HT-29 (cell line): ENCODE measurements around the gene EIF1AD. TPM values are rescaled to one million over a fixed set of nuclear protein-coding genes. Genes with fewer than 3 reads are reported as not detected.
"Not testable (repeated sequence)": the region's sequence is repeated elsewhere in the genome, so short reads cannot be mapped to it uniquely, and the experiment has no call there.

Experiments
- DNase-seq: peaks from one replicate; pipeline ENCODE4 v3.0.0-alpha.2; 2015; ENCODE audit warnings: low spot score
- total RNA-seq: library from RNA; depleted of rRNA; stranded (reverse); fragments of >200 nt; shearing (Covaris generic); gene quantifications from 2 replicates; pipeline ENCODE4 v1.2.3, GENCODE V29; 2014

Gene EIF1AD
- total RNA-seq, 1 experiment from 2014 or later = 36.9 TPM

DNA sequence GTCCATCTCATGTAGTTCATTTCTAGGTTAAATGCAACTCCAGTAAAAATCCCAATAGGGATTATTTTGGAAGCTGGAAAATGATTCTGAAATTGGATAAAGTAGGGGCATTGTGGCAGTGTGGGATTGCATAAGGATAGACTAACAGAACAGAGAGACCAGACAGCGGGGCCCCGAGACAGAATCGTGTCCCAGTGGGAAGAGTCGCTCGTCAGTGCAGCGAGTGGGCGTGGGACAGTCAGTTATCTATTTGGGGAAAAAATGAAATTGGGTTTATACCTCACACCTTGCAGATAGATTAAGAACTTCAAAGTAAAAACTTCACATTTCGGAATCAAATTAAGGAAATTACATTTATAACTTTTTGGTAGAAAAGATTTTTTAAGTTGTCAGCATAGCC, 29.8 kb downstream of the EIF1AD start:
- no peak for DNase-seq

DNA sequence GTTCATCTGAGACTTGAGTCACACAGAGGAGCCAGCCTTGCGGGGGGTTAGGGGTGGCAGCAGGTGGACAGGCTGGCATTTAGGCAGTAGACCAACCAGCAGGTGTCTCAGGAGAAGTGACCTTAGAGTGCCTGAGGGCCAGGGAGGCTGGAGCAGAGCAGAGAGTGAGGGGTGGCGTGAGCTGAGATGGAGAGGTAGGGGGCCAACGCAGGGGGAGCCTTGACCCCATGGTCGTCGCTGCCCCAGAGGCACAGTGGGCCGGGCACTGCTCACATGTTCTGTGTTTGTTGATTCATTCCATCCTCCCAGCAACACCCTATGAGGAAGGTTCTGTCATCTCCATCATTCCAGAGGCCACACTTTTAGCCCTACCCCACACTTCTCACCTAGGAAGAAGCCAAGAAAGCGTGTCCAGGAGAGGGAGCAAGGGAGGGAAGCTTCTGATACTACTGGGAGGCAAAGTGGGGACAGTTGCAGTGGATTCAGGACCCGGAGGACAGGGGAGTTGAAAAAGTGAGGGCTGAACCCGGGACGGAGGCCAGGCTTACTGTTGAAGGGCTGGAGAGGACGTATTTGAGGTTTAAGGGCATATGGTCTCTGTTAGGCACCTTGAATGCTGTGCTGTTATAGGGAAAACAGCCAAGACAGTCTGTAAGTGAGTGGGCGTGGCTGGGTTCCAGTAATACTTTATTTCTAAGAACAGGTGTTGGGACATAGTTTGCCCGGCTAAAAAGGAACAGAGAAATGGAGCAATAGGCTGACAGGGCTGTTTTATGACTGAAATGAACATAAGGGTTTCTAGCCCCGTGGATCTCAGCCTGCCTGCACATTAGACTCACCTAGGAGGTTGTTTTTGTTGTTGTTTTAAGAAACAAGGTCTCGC, 33.1 kb downstream of the EIF1AD start:
- DNase-seq = no peak

DNA sequence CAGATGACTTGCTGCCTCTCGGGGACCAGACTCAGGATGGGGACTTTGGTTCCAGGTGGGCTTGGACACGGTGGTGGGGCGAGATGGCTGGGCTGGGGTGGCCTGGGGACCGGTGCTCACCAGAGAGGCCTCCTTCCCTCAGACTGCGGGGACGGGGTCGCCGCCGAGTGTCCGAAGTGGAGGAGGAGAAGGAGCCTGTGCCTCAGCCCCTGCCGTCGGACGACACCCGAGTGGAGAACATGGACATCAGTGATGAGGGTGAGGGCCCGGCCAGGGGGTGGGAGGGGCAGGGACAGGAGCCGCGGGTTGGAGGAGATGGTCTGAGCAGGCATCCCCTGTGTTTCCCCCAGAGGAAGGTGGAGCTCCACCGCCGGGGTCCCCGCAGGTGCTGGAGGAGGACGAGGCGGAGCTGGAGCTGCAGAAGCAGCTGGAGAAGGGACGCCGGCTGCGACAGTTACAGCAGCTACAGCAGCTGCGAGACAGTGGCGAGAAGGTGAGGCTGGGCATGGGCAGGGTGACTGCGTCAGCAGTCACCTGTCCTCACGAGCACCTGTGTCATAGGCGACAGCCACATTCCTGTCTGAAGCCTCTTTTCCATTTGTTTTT, 34.5 kb downstream of the EIF1AD start:
- DNase-seq = no peak

DNA sequence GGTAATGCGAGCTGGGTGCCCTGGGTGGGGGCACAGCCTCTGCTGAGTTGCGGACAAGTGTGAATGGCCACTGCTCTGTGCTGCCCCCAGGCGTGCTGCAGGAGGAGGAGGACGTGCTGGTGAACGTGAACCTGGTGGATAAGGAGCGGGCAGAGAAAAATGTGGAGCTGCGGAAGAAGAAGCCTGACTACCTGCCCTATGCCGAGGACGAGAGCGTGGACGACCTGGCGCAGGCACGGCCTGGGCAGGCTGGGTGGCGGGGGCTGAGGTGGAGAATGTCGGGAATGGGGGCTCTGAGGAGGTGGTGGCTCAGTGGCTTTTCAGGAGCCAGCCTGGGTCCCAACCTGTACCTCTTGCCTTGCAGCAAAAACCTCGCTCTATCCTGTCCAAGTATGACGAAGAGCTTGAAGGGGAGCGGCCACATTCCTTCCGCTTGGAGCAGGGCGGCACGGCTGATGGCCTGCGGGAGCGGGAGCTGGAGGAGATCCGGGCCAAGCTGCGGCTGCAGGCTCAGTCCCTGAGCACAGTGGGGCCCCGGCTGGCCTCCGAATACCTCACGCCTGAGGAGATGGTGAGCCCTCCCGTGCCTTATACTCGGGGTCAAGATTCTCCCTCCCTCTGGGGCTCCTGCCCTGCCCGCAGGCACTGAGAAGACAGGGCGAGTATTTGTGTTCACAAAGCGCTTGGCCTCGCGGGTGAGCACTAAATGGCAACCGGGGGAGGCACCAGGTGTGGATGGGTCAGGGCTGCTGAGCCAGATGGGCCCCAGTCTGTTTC, 35.8 kb downstream of the EIF1AD start:
- DNase-seq = no peak

DNA sequence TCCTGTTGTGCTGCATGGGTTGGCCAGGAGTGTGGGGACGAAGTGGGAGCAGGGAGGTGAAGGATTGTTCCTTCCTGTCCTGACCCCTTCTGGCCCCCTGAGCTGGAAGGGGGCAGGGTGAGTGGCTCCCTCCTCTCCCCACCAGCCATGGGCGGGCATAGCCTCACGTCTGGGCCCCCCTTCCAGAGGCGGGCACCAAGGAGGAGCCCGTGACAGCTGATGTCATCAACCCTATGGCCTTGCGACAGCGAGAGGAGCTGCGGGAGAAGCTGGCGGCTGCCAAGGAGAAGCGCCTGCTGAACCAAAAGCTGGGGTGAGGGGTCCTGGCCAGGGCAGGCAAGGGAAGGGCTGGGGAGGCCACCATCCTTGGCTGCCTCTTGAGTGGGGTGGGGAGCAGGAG, 37.1 kb downstream of the EIF1AD start:
- DNase-seq = no peak

DNA sequence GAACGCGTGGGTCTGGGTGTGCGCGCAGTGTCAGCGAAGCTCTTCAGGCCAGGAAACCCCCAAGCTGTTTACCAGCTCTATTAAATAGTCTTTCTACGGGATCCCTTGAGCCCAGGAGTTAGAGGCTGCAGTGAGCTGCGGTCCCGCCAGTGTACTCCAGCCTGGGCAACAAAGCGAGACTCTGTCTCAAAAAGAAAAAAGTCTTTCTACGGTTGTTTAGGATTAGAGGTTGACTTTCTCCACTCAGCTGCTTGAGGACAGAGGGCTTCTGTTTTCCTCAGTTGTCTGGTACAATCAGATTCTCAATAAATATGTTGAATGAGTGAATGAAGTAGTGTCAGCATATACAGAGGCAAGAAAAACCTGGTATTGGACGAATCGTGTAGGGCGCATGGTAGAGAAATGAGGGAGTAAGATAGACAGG, 39.8 kb downstream of the EIF1AD start:
- DNase-seq = no peak

DNA sequence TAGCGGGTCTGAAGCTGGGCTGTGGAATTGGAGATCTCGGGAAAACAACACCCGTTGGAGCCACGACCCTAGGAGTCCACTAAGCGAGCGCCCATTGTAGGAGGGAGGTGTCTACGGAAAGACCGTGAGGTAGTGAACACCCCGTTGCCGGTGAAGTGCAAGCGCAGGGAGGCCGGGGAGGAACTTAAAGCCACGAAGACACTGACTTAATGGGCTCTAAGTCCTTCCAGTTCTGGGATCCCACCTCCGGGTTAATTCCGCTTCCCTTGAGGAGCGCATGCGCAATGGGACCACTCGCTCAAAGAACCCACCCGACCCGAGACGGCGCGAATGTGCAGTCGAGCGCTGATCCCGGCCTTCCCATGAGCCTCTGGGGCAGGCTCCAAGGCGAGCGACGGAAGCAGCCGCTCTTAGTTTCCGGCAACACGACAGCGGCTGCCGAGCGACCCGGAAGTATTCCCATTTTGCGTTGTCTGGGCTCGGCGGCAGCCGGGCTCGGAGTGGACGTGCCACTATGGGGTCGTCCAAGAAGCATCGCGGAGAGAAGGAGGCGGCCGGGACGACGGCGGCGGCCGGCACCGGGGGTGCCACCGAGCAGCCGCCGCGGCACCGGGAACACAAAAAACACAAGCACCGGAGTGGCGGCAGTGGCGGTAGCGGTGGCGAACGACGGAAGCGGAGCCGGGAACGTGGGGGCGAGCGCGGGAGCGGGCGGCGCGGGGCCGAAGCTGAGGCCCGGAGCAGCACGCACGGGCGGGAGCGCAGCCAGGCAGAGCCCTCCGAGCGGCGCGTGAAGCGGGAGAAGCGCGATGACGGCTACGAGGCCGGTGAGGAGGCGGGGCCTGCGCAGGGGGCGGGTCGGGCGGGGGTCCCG, 40.5 kb downstream of the EIF1AD start, which contains the start of gene SART1:
Gene SART1 (plus strand): TSS at position 468 of the 874 bp plus-strand sequence. CDS start 47 bp downstream, at position 515.
- DNase-seq = peak; percentile 98

DNA sequence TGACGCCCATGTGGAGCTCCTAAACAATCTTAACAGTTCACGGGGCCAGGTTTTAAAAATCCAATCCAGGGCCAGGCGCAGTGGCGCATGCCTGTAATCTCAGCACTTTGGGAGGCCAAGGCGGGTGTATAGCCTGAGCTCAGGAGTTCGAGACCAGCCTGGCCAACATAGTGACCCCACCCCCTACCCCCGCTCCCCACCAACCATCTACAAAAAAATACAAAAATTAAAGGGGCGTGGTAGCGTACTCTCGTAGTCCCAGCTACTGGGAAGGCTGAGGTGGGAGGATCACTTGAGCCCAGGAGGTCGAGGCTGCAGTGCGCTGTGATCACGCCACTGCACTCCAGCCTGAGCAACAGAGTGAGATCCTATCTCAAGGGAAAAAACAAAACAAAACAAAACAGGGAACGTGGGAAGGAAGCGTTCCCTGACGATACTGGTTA, 41.1 kb downstream of the EIF1AD start:
- DNase-seq = no peak

DNA sequence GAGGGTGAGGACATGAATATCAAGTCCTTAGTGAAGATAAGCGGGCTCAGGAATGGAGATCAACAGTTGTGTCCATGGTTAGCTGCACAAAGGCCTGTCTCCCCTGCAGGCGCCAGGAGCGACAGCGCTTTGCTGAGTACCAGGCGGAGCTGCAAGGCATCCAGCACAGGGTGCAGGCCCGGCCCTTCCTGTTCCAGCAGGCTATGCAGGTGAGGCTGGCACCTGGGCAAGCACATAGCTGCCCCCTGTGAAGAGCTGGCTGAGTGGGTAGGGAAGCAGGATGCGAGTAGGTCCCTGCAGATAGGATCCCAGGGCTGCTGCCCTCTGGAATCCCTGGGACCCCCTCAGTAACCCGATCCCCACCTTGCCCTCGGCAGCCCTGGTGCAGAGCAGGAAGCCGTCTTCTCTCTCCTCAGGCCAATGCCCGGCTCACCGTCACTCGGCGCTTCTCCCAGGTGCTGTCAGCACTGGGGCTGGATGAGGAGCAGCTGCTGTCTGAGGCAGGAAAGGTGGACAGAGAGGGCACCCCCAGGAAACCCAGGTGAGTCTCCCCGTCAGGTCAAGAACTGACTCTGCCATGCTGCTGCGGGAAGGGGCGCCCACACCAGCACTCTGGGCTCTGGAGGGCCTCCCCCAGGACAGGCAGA, 43.1 kb downstream of the EIF1AD start:
- DNase-seq = no peak

DNA sequence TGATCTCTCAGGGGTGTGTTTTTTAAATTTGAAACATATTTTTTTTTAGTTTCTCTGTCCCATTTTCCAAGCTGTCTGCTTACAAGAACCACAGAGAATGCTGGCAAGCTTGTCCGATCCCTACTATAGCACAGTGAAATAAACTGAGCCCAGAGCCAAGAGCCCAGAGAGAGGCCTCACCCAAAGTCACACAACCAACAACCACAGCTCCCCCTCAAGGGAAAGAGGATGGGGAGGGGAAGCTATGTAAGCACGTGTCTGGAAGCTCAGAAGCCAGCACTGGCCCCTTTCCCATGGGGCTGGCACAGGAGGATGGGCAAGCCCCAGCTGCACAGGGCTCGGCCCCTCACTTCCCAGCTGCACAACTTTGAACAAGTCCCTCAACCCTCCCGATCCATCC, 43.7 kb downstream of the EIF1AD start:
- no peak for DNase-seq

DNA sequence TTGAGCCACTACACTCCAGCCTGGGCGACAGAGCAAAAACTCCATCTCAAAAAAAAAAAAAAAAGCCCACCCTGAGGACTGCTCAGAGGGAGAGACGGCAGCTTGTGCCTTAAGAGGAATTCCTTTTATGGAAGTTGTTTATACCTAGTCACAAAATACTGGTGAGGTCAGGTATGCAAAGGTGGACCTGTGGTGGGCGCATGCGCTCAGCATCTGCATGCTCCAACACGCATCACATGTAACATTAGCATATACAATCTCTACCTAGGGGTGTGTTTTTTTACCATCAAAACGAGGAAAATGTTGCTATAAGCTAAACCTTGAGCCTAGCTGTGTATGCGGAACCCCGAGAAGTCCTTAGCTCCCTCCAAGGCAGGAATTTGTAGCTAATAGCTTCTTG, 47.2 kb downstream of the EIF1AD start:
- DNase-seq = no peak

DNA sequence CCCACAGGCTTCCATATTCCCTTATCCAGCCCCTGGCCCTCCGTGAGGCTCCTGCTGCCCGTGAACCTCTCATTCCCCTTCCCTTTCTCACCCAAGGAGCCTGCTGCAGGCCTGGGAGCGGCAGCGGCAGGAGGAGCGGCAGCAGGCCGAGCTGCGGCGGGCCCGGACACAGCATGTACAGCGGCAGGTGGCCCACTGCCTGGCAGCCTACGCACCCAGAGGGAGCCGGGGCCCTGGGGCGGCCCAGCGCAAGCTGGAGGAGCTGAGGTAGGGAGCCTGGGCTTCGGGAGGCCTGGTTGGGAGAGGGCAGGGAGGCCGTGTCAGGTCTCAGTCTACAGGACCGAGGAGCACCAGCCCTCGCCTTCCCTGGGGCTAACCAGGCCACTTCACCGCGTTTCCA, 48.5 kb downstream of the EIF1AD start:
- DNase-seq = no peak

DNA sequence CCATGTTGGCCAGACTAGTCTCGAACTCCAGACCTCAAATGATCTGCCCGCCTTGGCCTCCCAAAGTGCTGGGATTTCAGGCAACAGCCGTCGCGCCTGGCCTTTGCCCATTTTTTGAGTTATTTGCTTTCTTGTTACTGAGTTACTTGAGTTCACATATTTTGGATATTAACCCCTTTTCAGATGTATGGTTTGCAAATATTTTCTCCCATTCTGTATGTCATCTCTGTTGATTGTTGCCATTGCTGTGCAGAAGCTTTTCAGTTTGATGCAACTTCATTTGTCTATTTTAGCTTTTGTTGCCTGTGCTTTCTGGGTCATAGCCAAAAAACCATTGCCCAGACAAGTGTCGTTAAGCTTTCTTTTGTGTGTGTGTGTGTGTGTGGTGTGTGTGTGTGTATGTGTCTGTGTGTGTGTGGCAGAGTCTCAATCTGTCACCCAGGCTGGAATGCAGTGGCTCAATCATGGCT, 49.9 kb downstream of the EIF1AD start:
- no peak for DNase-seq

DNA sequence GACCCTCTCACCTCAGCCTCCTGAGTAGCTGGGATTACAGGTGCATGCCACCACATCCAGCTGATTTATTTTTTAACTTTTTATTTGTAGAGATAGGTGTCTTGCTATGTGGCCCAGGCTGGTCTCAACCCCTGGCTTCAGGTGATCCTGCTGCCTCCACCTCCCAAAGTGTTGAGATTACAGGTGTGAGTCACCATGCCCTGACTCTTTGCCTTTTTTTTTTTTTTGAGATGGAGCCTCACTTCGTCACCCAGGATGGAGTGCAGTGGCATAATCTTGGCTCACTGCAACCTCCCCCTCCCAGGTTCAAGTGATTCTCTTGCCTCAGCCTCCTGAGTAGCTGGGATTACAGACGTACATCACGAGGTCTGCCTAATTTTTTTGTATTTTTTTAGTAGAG, 50.3 kb downstream of the EIF1AD start:
- DNase-seq = not testable (repeated sequence)

DNA sequence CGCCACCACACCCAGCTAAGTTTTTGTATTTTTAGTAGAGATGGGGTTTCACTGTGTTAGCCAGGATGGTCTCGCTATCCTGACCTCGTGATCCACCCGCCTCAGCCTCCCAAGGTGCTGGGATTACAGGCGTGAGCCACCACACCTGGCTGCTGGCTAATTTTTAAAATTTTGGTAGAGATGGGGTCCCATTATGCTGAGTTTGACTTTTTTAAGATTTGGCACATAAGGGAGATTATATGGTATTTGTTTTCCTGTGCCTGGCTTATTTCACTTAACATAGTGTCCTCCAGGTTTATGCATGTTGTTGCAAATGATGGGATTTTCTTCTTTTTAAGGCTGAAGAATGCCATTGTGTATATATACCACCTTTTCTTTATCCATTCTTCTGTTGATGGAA, 51.2 kb downstream of the EIF1AD start:
- not testable (repeated sequence) for DNase-seq

DNA sequence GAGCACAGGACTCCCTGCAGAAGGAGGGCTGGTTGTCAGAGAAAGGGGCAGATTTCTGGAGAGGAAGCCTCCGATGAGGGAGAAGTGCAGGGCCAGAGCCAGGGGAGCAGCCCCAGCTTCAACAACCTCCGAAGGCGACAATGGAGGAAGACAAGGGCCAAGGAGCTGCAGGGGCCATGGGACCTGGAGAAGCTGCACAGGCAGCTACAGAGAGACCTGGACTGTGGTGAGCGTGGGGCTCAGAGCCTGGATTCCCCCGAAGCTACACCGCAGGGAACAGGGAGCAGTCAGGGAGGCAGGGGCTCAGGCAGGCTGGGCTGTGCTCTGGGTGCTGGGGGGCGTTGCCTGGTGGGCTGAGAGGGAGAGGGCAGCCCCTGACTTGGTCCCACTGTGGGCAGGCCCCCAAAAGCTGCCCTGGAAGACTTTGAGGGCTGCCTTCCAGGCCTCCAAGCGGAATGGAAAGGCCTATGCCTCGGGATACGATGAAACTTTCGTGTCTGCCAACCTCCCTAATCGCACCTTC, 54.3 kb downstream of the EIF1AD start:
- no peak for DNase-seq

DNA sequence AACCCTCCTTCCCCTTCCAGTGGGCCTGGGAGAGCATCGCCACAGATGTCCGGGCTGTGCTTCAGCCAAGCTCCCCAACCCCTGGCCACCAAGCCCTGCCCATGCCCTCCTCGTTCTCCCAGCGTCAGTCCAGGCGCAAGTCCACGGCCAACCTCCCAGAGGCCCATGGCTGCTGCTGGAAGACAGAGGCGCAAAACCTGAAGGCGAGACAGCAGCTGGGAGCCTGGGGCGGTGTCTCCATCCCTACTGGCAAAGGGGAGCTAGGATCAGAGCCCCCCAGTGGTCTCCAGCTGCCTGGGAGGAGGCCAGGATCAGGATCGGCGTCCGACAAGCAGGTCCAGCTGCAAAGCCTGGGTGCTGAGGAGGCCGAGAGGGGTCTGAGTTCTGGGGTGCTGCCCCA, 54.8 kb downstream of the EIF1AD start:
- no peak for DNase-seq

DNA sequence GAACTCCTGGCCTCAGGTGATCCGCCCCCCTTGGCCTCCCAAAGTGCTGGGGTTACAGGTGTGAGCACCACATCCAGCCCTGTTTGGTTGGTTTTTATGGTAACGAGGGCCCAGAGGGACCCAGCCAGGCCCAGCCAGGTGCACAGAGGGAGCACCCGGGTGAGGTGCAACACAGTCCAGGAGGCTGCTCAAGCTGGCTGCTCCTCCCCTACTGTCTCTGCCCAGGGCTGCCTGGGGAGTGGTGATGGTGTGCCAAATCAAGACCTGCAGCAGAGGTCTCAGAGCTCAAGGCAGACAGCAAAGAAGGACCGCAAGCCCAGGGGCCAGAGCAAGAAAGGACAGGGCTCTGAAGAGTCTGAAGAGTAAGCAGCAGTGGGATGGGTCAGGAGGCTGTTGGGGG, 55.3 kb downstream of the EIF1AD start:
- DNase-seq = no peak
